ENCODE measurements around the gene SLC6A9.
A peak's percentile ranks its signal among the peaks of the same experiment; 100 is the strongest.

SLC6A9 gene

DNA sequence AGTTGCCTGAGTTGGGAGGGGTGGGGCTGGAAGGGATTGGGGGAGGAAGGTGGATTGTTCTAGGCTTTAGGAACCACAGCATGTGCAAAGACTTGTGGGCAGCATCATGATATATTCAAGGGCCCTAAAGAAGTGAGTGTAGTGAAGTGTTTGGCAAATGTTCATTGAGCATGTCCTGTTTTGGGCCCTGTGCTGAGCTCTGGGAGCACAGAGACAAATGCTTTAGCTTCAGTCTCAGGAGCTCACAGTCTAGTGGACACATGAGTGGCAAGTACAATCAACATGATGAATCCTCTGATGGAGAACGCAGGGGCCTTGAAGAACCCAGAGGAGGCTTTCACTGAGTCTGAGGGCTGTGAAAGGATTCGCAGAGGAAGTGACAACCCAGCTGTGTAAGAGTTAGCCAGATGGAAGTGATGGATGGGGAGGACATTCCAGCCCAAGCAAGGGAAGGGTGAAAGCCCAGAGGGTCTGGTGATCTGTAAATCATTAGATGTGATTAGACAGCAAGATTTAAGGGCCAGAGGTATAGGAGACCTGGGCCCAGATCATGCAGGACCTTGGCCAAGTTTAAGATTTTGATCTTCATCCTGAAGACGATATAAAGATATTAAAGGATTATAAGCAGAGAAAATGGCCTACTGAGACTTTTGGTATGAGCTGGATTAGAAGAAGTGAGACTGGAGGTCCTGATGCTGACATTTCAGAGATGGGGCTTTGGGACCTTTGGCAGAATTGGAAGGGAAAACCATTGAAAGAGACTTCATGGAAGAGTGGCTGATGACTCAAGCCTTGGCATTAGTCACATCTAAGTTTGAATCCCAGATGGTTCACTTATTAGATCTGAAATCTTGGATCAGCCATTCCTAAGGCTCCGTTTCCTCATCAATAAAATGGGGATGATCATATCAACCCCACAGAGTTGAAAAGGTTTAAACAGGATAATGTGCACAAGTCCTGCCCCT, 80.0 kb downstream of the SLC6A9 start:
- DNase-seq = no peak

DNA sequence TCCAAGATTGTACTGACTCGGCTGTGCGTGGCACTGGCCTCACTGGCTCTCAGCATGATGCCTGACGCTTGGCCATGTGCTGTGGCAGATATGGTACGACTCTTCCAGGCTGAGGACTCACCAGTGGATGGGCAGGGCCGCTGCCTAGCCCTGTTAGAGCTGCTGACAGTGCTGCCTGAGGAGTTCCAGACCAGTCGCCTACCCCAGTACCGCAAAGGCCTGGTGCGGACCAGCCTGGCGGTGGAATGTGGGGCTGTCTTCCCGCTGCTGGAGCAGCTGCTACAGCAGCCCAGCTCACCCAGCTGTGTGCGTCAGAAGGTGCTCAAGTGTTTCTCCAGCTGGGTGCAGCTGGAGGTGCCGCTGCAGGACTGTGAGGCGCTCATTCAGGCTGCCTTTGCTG, 81.6 kb downstream of the SLC6A9 start:
- peak in 2 of 58 donors; percentile 15 to 36 for DNase-seq

DNA sequence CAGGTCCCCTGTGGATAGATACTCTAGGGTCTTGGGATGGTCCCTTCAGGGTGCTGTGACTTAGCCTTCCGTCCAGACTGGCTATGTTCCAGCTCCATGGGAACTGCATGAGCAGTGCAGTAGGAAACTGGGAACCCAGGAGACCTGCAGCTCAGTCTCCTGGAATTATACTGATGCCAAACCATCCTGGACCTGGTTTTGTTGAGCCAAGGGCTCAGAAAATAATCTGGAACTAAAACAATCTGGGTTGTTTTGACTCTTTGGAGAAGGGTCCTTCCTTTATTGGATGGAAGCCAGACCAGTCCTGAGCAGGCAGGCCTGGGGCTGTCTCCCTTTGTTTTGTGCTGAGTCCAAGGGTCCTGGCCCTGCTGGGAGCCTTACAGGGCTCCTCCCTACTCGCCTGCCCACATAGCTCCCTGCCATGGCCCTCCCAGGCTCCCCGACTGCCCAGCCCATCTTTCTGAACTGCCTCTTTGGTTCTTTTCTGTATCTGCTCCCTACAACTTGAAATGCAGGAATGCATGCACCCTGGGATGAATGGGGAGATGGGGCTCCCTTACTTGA, 83.3 kb downstream of the SLC6A9 start:
- DNase-seq = peak in 3 of 58 donors; percentile 38 to 54 (median 40)

DNA sequence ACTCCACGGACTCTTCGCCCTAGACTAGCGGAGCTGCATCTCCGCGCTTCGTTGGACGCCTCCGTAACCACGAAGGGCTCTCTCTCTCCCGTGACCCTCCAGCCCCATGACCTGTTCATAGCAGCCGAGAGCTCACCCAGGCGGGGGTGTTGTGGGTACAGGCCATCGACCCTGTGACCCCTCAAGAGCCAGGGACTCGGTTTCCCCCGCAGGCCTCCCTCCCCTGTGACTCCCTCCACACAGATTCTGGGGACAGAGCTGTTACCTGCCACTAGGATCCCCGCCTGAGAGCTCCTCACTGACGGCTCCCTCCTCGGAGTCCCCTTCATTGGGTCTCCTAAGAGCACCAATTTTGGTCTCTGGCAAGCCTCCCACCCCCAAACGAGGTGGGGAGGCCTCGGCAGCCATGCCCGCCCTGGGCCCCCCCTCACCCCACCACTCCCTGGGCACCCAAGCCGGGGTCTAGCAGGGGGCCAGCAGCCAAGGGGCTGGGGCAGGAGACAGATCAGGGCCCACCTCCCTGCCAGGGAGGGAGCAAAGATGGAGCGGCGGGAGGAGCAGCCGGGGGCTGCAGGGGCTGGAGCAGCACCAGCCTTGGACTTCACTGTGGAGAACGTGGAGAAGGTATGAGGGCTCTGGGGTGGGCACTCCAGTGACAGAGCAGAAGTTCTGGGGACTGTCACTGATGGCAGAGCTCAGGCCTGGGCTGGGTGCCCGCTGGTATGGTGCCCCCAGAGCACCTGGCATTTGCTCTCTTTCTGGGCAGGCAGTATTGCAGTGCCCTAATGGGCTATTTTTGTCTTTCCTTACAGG, 84.0 kb downstream of the SLC6A9 start:
- peak in 9 of 58 donors; percentile 22 to 58 (median 46) for DNase-seq

Measured in anterior cingulate cortex (tissue), 58 donors.